ENCODE measurements around the gene INPP4B. TPM values are rescaled to one million over a fixed set of nuclear protein-coding genes. Genes with fewer than 3 reads are reported as not detected.

INPP4B gene
- total RNA-seq, 1 donor from 2014 or later, result 10.4 TPM

DNA sequence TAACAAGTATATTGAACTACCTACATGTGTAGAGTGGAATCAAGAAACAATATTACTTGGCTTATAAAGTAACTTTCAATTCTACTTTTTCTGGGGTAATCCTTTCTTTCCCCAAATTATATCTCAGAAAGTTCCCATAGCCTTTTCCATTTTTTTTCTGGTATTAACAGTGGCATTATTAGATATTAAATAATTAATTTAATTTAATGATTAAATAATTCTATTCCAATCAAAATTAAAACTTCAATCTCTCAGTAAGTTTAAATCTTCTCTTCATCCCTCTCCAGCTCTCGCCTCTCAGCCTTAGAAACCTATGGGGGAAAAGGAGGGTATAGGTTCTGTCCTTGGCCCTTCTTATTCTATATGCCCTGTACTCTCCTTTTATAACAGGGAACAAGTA is 262.4 kb downstream of the INPP4B start:
- no peak for DNase-seq (ENCODE audit: low spot score)

DNA sequence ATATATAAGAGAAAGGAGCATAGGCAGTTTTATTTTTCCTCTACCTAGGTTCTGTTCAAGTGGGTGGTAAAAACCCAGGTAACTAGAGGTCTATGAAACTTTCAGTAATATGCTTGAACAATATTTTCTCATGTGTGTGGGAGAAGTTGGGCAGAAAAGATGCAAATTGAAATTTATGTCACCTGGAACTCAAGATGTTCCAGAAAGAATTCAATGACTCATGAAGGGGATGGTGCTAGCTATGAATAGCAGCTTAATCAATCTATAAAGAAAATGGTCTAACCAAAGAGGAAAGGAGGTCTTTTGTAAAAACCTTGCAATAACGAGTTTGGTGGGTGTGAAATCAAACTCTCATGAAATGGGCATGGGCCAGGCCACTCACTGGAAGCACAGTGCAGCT is 263.8 kb downstream of the INPP4B start:
- DNase-seq (ENCODE audit: low spot score), result no peak

DNA sequence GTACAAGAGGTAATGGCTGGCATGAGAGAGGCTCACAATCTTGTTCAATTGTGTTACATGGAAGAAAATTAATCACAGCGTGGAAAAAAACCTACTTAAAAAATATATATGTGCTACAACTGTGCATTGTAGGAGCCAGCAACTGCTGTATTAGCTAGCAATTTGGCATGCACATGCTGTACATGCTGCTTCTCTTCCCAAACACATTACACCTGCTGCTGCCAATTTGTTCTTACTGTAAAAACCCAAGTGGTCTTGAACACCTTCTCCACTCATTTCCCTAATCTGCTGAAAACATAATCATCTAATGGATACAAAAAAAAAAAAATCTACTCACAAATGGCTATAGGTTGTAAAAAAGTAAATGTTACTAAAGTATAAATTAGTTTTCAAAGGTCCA is 264.2 kb downstream of the INPP4B start:
- DNase-seq (ENCODE audit: low spot score), result no peak

DNA sequence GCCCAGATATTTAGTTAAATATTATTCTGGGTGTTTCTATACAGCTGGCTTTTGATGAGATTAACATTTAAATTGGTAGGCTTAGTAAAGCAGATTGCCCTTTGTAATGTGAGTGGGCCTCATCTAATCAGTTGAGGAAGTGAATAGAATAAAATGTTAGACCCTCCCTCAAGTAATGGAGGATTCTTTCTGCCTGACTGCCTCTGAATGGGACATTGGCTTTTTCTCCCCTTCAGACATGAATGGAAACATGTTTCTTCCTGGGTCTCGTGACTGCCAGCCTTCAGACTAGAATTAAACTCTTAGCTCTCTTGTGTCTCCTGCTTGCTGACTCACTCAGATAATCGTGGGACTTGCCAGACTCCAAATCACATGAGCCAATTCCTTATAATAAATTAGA is 266.7 kb downstream of the INPP4B start:
- no peak for DNase-seq (ENCODE audit: low spot score)

DNA sequence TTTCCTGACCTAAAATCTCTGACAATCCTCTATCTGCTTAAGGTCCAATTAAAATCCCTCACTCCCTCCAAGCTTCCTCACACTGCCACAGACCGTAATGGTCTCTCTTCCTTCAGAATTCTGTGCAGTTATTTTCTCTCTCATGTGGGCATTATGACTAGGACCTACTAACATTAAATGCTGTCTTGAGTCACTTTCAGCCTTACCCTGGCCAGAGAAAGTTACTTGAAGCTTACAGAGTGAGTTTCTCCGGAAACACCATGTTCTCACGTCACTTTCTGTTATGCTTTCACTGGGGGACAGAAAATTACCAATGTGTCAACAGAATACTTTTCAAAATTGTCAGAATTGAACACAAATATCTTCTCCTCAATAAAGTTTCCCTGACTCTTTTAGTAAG is 271.8 kb downstream of the INPP4B start:
- no peak for DNase-seq (ENCODE audit: low spot score)

DNA sequence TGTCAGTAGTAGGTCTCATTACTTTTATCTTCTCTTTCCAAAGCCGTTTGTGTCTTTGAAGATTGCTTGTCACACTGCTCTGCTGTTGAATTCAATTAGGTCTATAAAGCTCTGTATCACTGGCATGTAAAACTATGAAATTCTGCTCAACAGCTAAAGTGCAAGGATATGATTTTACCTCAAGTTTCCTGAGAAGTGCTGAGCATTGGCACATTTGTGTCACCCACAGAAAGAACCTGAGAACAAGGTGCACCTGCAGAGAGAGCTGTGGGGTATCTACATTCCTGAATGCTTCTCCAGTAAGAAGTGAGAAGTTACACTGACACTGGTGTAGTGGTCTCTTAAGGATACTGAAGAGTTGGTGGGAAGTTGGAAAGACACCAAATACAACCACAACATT is 274.0 kb downstream of the INPP4B start:
- no peak for DNase-seq (ENCODE audit: low spot score)

DNA sequence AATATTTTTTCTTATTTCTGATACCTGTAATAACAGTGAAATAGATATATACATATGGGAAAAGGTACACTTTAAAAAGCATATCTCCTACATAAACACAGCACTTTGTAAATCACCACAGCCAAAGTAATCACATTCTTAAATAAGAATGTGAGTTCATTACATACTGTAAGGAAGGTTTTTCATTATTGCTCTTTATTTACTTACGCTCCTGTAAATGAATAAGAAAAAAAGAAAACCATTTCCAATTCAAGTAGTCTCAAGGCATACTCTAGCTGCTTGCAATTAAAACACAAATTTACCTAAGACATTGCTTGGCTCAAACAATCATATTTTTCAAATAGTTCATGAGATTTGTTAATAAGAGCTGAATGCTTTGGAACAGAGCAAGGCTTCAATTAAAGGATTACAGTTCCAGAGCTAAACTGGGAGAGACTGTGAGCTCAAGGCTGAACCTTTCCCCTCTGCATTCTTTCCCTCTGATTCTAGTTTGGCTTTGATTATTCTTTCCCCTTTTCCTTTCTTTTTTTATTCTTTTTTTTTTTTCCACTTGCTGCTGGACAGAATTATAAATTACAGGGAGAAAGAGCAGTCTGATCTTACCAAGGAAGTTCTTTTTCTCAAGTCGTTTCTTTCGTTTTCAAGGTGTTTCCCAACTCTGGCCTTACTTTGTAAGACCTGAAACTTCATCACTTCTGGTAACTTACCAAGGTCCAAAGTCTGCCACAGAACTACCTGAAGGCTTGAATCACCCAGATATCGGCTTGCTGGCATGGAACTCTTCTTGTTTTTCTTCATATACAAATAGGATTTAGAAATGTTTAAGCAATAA is 278.3 kb downstream of the INPP4B start:
- DNase-seq (ENCODE audit: low spot score), result no peak

DNA sequence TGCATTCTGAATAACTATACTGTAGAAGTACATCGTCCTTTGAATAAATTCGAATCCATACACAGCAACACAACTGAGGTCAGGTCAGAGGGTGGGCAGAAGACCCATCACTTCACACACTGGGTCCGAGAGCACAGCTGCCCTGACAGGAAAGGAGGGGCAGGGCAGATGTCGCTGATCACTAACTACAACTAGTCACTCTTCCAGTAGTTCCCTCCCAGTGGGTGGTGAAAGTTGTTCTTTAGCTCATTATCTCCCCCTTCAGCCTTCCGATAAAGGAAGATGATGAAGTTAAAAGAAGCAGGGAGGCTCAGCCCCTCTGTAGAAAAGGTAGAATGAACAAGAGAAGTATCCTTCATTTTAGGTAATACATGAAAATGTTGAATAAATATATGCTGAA is 278.9 kb downstream of the INPP4B start:
- no peak for DNase-seq (ENCODE audit: low spot score)

DNA sequence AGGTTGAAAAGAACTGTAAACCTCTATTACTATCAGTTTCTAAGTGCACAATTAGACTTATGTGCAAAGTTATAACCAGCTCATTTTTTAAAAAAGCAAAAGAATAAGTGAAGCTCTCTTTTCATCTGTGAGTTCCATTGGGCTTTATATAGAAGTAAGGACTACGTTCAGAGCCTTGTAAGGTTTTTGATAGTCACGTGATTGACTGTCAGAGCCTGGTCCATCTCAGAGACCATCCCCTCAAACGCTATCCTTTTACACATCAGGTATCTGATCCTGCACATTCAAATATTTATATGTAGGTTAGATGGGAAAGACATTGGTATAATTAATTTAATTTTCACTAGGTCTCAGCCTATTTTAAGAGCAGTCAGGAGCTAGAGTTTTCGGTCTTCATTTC is 279.3 kb downstream of the INPP4B start:
- no peak for DNase-seq (ENCODE audit: low spot score)

DNA sequence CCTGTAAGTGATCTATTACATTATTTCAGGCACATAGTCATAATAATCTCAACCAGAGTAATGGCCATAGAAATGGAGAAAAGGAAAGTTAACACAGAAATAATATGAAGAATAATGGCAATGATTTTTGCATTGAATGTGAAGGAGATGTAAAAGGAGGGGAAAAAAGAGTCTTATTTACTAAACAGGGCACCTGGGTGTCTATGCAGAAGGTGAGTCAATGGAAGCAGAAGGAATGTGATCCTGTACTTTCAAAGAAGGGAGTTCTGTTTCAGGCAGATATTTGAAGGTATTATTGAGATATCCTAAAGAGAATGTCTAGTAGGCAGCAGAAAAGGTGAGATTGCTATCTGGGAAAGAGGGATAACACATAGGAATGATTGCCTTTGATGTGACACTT is 279.9 kb downstream of the INPP4B start:
- DNase-seq (ENCODE audit: low spot score), result no peak

DNA sequence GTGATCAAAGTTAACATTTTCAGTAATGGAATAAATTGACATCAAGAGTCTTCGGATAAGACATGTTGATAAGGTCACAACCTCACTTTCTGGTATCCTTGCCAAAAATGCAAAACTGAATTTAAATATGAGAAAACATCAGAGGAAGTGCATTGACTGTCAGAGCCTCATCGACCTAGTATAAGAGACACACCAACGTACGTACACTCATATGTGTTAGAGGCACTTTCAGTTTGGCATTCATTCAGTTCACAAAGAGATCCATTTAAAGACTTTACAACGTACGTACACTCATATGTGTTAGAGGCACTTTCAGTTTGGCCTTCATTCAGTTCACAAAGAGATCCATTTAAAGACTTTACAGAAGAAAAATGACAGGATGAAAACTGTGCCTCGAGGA is 280.3 kb downstream of the INPP4B start:
- no peak for DNase-seq (ENCODE audit: low spot score)

DNA sequence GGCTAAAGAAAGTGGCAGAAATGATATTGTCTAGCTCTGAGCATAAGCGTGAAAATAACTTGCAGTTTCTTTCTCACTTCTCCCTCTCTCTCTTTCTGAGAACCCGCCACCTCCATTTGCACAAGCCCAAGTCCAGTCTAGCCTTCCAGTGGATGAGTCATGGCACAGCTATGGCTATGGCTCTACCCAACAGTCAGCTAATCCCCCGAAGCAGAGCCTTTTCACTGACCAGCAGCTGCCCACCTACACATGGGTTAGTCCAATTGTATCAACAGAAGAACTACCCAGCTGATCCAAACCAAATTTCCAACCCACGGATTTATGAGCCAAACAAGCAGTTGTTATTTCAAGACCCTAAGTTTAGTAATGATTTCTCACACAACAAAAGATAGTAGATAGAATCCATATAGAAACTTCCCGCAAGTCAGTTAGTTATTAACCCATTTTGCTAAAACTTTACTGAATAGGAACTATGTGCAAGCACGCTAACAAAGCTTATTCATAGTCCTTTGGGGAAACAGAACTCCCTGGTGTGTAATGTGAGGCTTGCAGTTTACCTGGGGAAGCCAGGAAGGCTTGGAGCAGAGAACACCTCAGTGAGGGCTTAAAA is 282.3 kb downstream of the INPP4B start:
- no peak for DNase-seq (ENCODE audit: low spot score)

DNA sequence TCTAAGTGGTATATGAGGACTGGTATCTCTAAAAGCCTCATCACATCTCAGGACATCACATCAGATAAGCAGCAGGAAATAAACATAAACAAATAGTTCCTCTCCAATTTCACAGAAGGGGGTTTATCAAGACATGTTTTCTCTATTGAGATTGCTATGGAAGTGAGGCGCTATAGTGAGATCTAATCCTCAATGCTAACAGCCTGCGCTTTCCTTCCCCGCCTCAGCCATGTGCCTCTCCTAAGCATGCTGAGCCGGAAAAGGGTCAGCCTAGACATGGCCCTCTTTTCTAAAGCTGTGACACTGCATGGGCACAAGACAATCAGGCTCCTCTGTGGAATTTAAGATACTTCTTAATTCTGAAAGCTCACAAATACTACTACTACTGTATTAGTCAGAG is 286.1 kb downstream of the INPP4B start:
- no peak for DNase-seq (ENCODE audit: low spot score)

DNA sequence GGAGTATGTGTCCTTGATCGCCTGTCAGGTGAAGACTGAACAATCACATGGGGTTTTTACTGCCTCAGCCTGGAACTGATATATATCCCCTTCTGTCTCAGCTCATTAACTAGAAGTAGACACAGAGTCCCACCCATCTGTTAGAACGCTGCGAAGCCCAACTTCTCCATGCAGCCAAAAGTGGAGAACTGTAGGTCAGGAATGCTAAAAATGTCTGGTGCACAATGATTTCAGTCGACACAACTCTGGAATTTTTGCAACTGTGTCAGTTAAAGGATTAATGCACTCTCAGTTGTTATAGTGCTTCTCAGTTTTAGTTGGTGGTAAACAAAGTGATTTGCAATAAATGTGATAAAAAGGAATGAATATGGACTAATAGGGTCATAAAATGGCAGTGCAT is 287.2 kb downstream of the INPP4B start:
- DNase-seq (ENCODE audit: low spot score), result no peak

DNA sequence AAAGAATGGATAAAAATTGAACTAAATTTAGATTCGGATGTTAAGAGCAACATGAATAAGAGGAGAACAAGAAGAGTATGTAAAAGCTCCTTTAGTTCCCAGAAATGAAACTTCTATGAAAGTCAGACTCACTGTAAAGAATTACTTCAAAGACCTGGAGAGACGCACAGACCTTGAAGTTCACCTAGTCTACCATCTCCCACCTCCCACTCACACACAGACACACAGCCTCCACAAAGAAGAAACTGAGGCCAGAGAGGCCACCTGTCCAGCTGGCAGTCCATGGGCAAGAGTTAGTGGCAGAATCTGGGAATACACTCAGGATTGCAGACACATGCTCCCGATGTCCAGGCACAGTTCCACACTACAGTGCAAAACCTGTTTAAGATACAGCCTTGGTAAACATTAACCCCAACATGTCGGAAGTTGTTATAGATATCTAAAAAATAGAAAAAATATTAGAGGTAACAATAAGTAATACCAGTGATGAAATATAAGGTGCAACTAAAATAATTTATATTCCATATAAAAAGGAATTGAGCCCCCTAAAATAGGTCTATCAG is 288.8 kb downstream of the INPP4B start:
- no peak for DNase-seq (ENCODE audit: low spot score)

DNA sequence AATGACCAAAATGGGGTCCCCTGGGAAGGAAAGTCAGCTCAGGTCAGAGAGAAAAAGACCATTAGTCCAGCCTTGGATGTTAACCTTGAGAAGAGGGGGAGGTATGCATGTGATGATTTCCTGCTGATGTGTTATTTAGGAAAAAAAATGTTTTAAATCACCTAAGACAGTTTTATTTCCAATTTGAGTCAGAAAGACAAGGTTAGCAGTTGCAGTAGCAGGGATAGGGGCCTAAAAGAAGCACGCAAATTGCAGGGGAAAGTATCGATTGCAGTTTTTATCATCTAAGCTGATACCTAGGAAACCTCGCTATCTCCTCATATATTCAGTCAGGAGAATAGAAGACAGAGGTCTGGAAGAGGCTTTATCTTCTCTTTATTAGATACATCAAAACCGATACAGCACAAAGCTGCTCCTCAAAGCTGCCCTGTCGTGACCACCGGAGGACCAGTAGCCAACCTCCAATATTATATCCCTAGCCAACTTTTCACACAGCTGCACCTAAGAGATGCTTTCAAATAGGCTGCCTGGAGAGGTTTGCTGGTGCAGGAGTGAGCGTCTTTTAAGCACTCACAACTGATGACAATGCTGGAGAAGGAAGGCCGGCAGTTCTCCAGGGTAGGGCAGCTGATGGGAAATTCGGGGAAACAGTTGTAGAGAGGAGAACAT is 289.4 kb downstream of the INPP4B start:
- no peak for DNase-seq (ENCODE audit: low spot score)

DNA sequence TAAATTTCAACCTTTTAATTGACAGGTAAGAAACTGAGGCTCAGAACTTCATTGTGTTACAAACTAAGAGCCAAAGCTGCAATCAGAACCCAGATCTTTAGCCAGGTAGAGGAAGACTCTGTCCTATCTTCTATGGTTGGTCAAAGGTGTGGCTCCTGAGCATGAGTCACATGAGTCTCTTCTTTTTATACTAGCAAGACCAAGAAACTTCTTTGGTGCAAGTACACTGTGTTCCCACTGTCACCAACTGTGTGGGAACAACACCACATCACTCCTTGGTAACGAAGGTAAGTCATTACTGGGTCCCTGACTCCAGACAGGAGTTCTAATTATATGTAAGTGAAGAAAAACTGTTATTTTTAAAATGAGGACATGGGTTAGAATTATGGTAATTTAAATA is 290.1 kb downstream of the INPP4B start:
- DNase-seq (ENCODE audit: low spot score), result no peak

DNA sequence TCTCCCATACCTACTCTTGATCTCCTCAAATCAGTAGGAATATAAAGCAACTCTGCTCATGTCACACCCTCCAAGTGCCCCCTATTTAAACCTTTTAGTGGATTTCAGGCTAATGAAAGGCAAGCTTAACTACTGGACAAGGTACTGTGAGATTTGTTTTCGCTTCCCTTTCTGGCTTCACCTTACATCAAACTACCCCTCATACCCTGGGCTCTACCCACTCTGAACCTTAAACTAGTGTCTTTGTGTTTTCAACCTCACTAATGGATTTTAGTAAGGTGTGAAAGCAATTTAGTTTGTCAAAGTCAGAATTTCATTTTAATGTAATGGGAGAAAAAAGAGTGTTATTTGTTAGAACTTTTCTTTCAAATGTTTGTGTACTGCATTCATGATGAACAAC is 291.7 kb downstream of the INPP4B start:
- no peak for DNase-seq (ENCODE audit: low spot score)

DNA sequence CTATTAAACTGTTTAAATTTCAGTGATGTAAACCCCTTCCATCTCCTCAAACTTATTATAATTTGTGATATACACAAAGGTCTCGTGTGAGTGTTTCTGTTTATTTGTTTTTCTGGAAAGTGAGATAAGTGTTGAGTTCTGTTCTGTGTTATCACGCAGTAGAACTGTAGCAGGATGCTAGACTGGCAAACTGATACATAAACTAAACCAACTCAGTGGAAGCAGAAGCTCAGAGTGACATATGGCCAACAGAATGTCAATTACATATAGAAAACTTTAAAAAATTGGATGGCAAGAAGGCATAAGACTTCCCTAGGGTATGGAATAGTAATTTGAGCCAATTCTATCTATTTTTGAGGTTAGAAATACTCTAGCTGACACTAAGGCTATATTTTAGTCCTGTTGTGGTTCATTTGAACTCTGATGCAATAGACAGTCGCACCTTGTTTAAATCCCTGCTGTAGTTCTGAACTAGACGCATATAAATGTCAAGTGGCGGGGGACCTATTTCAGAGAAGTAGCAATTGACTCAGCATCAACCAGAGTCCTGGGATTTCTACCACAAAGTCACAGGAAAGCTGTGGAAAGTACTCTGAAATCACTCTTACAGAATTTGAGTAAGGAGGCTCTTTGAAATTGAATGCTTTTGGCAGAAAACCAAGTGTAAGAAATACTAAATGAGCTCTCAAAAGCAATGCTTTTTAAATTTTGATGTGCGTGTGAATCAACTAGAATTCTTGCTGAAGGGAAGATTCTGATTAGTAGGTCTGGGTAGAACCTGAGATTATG is 294.4 kb downstream of the INPP4B start:
- DNase-seq (ENCODE audit: low spot score), result no peak

DNA sequence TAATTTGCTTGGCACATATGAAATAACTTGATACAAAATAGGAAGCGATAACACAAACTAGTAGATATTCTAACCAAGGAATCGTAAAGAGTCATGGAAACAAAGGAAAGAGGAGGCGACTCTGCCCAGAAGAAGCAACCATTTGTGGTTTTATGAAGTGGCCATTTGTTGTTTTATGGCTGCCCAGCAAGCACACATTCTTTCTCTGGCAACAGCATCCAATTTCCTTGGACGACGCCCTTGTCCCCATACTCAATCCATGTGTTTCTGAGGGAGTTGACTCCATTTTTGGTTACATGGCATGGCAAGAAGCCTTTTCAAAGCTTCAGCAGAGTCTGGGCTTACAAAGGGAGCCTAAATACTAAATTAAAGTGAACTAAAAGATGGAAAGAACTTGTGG is 295.1 kb downstream of the INPP4B start:
- DNase-seq (ENCODE audit: low spot score), result no peak

DNA sequence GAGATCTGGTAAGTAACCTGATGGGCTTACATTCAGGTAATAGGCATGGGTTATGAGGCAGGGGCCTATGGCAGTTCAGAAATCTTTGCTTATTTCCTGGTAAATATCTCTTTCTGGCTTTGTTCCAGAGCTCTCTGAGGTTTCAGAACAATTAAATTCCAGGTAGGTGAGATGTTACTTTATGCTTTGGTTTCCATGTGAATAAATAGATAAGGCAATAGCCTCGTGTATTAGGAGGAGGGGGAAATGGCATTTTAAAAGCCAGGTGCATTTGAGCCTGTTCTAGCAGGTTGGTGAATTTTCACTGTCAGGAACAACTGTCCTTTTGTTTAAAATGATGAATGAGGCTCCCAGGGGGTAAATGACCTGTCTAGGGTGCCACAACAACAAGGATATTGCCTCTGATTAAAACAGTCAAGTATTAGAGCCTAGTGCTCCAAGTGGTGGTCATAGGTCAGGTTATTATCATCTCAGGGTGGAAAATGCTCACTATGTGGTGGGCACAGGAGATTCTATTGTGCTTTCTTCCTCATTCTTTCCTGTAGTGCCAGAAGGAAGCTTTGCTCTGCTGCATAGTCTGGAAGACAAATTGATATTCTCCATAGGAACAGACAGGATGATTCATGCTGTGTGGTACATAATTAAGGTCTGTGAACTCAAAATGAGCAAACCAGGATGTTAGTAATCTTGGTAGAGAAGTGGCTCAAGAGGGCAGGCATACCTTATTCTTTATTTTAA is 296.2 kb downstream of the INPP4B start:
- DNase-seq (ENCODE audit: low spot score), result no peak

All from mesenteric fat pad (tissue), 1 donor.